ENCODE results near the gene ZC3H15.
"Not testable (repeated sequence)": the region's sequence is repeated elsewhere in the genome, so short reads cannot be mapped to it uniquely, and the experiment has no call there.

The ZC3H15 gene

GRCh38 chr2:186493564-186494085 lies 7.6 kb downstream of the ZC3H15 start:
- DNase-seq (ENCODE audit: low spot score): no peak

DNA sequence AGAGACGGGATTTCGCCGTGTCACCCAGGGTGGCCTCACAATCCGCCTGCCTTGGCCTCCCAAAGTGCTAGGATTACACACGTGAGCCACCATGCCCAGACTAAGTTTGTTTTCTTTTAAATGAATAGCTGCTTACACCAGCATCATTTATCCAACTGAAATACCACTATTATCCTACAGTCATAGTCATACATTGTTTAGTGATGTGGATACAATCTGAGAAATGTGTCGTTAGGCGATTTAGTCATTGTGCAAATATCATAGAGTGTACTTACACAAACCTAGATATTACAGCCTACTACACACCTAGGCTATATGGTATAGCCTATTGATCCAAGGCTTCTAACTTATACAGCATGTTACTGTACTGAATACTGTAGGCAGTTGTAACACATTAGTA lies 10.3 kb downstream of the ZC3H15 start:
- peak; percentile 29 for DNase-seq (ENCODE audit: low spot score)

DNA sequence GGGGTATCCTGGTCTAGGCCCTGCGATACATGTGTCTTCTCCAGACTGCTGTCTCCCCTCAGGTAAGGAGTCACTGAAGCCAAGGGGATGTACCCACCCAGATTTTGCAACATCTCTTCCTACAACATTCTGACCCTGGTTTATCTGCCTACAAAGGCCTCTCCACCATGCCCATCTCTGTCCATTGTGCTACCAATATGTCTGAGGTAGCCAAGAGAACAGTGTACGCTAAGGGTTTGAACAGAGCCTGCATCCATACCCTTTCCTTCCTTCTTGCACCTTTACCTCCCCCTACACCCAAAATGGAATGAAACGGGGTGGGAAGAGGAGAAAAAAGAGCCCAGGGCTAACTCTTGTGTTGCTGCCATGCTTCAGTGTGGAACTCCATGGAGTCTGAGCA lies 11.9 kb downstream of the ZC3H15 start:
- no peak for DNase-seq (ENCODE audit: low spot score)

DNA sequence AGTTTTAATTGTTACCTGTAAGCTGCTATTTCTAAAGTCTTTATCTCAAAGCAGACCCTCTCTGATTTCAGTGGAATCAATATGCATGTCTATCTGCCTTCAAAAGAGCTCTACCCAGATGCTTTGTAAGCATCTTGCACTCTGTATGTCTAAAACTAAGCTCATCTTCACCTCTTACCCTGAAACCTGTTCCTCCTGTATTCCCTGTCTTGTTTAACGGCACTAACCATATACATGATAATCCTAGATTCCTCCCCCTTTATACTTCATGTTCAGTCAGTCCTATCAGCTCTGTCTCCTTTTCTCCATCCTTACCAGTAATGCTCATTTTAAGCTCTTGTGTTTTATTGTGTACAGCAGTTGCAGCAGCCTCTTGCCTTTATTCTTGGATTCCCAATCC lies 12.8 kb downstream of the ZC3H15 start:
- DNase-seq (ENCODE audit: low spot score): no peak

DNA sequence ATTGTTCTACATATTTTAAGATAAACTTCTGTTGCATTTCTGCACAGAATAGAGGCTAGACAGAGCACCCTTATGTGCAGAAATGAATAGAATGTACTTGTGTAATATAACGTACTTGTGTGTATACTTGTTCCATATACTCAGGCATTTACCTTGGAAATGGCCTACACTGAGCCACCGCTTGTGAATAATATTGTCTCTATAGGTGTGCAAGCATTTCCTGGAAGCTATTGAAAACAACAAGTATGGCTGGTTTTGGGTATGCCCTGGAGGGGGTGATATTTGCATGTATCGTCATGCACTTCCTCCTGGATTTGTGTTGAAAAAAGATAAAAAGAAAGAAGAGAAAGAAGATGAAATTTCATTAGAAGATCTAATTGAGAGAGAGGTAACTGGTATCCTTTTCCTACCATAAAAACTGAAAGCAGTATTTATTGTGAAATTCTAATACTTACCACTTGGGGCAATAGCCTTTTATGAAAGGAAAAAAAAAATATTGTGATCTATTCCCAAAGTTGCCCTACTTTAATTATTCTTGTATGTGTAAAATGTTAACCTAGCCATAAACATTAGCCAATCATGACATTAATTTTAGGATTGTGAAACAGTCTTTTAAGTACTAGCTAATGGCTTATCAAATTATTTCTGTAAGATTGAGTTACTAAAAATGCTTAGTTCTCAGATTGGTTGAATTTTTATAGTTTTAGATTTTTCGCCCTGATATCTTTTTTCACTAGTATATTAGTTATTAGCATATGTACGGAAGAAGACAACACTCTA lies 18.0 kb downstream of the ZC3H15 start:
- peak; percentile 56 for DNase-seq (ENCODE audit: low spot score)

- DNase-seq (ENCODE audit: low spot score): no peak
Measured at GRCh38 chr2:186508263-186508662, 22.2 kb downstream of the ZC3H15 start.

- DNase-seq (ENCODE audit: low spot score): no peak
Measured at GRCh38 chr2:186515376-186515775, 29.3 kb downstream of the ZC3H15 start.

- no peak for DNase-seq (ENCODE audit: low spot score)
Measured at GRCh38 chr2:186516396-186516795, 30.3 kb downstream of the ZC3H15 start.

DNA sequence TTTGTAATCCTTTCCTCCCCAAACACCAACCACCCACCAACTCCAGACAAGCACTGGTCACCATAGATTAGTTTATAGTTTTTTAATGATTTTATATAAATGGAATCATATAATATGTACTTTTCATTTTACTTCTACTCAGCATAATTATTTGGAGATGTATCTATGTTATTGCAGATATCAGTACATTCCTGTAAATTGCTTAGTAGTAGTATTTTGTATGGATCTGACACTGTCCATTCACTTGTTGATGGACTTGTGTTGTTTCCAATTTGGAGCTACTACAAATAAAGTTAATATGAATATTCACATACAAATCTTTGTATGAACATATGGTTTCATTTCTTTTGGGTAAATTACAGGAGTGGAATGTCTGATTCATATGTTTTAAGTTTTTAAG lies 31.0 kb downstream of the ZC3H15 start:
- DNase-seq (ENCODE audit: low spot score): no peak

- DNase-seq (ENCODE audit: low spot score): no peak
Measured at GRCh38 chr2:186518291-186518690, 32.2 kb downstream of the ZC3H15 start.

- DNase-seq (ENCODE audit: low spot score): no peak
Measured at GRCh38 chr2:186518945-186519344, 32.9 kb downstream of the ZC3H15 start.

- DNase-seq (ENCODE audit: low spot score): not testable (repeated sequence)
Measured at GRCh38 chr2:186521570-186522153, 35.6 kb downstream of the ZC3H15 start.

GRCh38 chr2:186522450-186522849 lies 36.4 kb downstream of the ZC3H15 start:
- no peak for DNase-seq (ENCODE audit: low spot score)

GRCh38 chr2:186523791-186524190 lies 37.7 kb downstream of the ZC3H15 start:
- no peak for DNase-seq (ENCODE audit: low spot score)

- DNase-seq (ENCODE audit: low spot score): no peak
Measured at GRCh38 chr2:186526281-186526680, 40.2 kb downstream of the ZC3H15 start.

DNA sequence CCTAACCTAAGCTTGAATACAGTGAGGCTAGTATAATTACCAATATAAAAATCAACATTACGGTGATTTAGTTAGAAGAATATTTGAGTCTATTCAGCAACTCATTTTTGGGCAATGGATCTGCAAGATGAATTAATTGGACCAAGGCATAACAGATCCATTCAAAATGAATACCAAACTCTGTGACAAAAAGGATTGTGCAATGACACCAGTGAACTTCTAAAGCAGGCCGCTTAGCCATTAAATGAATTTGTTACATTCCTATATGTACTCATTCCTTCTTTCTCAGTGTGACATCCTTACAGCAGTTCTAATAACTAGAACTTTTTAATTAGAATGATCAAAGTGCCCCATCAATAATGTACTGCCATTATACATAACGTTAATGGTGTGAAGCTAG lies 44.3 kb downstream of the ZC3H15 start:
- no peak for DNase-seq (ENCODE audit: low spot score)

DNA sequence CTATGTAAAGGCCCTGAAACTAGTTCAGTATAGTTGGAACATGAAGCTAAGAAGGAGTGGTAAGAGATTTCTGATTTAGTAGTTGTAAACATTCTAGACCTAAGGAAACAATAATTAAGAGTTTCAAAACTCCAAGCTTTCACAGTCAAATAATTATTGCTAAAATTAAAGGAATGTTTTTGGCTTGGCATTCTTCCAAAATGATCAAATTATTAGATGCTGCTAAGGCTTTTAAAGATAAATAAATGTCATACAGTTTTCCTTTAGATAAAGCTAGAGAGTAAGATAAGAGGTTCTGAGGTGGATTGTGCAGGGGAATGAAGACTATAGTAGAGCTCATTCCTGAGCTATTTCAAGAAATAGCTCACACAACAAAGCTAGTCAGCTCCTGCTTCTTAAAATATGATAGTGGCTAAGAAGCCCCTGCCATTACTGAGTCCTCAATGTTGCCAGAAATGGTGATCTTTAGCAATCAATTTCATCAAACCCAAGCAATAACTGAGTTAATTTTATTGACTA lies 45.3 kb downstream of the ZC3H15 start:
- DNase-seq (ENCODE audit: low spot score): no peak

- no peak for DNase-seq (ENCODE audit: low spot score)
Measured at GRCh38 chr2:186532891-186533290, 46.8 kb downstream of the ZC3H15 start.

DNA sequence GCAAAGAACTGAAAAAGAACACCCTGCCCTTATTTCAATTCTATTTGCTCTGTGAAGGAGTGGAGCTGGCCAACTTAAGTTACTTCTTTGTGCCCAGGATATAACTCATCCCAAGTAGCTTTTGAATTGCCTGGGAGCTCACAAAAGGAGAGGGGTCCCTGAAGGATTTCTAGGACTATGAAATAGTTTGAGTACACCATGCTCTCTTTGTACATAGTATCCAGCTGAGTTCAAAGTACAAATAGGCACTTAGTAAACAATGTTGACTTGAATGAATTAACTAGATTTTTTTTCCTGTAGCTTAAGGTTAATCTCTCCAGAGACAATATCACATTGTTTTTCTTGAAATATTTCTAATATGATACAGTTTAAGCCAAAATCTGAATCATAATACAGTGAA lies 47.7 kb downstream of the ZC3H15 start:
- DNase-seq (ENCODE audit: low spot score): no peak

DNA sequence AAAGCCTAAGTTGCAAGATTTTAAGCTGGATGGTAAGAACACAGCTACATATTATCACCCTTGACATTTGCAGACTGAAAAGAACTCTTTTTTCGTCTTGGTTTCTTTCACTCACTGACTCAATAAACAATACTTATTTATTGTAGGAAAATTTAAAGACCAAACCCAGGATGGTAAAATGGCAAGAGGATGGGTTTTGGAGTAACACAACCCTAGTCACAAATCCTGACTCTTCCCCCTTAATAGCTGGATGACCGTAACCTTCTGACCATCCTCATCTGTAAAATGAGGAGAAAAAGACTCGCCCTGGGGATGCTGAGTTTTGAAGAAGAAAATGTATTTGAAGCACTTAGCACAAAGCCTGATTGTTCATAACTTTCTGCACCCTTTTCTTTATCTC lies 48.3 kb downstream of the ZC3H15 start:
- no peak for DNase-seq (ENCODE audit: low spot score)

GRCh38 chr2:186535861-186536260 lies 49.8 kb downstream of the ZC3H15 start:
- DNase-seq (ENCODE audit: low spot score): no peak

- DNase-seq (ENCODE audit: low spot score): no peak
Measured at GRCh38 chr2:186537019-186537418, 51.0 kb downstream of the ZC3H15 start.

GRCh38 chr2:186540941-186541340 lies 54.9 kb downstream of the ZC3H15 start:
- no peak for DNase-seq (ENCODE audit: low spot score)

Data from RKO (cell line).